ENCODE results near the gene NFE2. TPM values are rescaled to one million over a fixed set of nuclear protein-coding genes. Genes with fewer than 3 reads are reported as not detected.
A peak's percentile ranks its signal among the peaks of the same experiment; 100 is the strongest.
"Not testable (repeated sequence)": the region's sequence is repeated elsewhere in the genome, so short reads cannot be mapped to it uniquely, and the experiment has no call there.

Gene NFE2
- 2.3 TPM for polyA plus RNA-seq (ENCODE audit: insufficient read length)

DNA sequence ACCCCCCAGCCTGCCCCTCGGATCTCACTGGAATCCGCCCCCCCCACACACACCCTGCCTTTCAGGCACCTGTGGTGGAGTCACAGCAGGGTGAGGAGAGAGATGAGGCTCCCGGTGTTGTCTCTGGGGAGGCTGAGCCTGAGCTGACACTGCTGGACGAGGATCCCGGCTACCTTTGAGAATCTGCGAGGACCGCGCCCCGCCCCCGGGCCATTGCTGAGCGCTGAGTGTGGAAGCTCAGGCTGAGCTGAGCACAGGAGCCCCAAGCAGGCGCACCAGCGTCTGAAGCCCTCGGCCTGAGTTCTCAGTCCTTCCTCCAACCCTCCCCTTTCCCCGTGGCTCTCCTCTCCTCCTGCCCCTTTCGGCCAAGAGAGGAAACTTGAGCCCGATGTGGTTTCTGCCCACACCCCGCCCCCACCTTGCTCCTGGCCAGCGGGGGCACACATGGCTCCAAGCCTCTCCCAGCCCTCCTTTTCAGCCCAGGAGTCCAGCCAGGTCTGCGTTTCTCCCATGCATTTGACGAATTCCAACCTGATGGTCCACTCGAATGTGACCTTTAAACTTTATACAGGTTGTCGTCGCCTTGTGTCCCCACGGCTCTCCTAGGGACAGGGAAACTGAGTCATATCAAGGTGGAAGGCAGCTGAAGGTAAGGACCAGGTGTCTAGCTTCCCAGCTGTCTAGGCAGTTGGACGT is at the start of gene NFE2:
NFE2 (minus strand) TSS at position 284 of the 696 bp plus-strand sequence. CDS start 5,767 bp downstream, outside the sequence.
- DNase-seq (ENCODE audit: low read depth): no peak

- no peak for DNase-seq (ENCODE audit: low read depth)
These were observed 48.9 kb upstream of the NFE2 start for GRCh38 chr12:54349679-54350078.

- no peak for DNase-seq (ENCODE audit: low read depth)
These were observed 48.2 kb upstream of the NFE2 start for GRCh38 chr12:54349036-54349435.

DNA sequence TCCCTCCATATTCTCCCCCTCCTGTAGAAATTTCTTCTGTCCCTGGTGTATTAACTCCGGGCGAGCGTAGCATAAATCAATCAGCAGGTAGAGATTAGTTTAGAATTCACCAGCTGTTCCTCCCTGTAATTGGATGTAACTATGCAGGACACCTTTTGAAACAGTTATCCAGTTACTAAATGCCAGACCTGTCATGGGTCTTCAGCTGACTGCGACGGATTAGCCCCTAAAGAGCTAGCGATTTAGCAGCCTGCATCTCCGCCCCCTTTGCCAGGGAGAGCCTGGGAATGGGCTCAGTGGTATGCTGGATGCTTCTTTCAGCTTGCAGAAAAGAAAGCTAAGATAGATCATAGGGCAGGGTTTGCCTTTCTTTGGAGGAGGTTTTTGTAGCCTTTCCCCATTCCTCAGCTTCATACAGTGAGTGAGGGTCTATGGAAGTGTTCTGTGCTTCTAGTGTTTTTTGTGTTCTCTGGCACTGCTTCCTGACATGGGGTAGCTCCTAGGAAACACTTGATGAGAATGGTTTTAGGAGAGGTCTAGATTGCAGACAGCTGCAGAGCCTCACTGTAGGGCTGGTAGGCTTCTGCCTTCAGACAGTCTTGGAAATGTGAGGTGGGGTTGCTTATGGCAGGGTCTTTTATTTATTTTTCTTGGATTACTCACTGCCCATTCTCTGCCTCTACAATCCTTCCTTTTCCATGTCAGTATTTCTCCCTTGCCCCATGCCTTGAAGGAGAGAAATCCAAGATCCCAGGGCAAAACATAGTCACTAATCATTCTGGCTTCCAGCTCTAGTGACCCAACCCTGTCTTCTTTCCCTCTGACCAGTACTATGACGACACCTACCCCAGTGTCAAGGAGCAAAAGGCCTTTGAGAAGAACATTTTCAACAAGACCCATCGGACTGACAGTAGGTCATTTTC is 40.8 kb upstream of the NFE2 start:
- DNase-seq (ENCODE audit: low read depth): no peak

DNA sequence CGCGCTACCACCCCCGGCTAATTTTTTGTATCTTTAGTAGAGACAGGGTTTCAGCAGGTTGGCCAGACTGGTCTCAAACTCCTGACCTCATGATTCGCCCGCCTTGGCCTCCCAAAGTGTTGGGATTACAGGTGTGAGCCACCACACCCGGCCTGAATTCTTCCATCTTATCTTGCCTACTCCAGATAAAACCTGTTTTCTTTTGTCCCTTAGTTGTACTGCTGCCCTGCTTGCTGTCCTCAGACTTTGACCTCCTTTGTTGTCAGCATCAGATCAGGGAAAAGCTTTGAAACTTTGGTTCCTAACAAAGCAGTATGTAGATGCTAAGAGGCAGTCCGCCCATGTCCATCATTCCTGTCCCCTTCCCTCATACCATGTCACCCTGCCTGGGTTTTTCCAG is 40.0 kb upstream of the NFE2 start:
- DNase-seq (ENCODE audit: low read depth): no peak

GRCh38 chr12:54338698-54339296 is 38.0 kb upstream of the NFE2 start:
- DNase-seq (ENCODE audit: low read depth): no peak

- no peak for DNase-seq (ENCODE audit: low read depth)
These were observed 37.2 kb upstream of the NFE2 start for GRCh38 chr12:54337854-54338650.

DNA sequence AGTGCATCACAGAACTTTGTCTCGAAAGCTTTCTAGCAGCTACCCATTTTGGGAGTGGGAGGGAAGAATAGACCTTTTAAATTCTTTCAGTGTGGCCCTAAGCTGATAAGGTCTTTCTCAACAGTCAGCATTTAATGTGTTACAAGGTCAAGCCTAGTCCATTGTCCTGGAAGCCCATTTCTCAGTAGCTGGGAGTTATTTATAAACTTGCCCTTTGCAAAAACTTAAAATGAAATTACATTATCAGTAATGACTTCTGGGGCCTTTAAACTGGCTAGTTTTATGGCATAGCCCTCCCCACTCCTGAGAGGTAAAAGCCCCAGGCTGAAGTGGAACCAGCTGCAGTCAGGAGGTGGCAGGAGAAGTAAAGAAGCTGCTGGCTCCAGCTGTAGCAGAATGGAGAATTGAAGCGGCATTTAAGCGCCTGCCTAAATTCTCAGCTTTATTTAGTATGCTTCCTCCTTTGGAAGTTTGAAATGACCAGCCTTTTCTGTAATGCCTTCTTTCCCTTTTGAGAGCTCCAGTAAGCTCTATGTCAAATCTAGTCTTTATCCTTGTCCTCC is 36.5 kb upstream of the NFE2 start:
- no peak for DNase-seq (ENCODE audit: low read depth)

- DNase-seq (ENCODE audit: low read depth): no peak
These were observed 32.7 kb upstream of the NFE2 start for GRCh38 chr12:54333420-54334034.

- no peak for DNase-seq (ENCODE audit: low read depth)
These were observed 30.6 kb upstream of the NFE2 start for GRCh38 chr12:54331461-54331860.

GRCh38 chr12:54330442-54330841 is 29.6 kb upstream of the NFE2 start:
- DNase-seq (ENCODE audit: low read depth): no peak

DNA sequence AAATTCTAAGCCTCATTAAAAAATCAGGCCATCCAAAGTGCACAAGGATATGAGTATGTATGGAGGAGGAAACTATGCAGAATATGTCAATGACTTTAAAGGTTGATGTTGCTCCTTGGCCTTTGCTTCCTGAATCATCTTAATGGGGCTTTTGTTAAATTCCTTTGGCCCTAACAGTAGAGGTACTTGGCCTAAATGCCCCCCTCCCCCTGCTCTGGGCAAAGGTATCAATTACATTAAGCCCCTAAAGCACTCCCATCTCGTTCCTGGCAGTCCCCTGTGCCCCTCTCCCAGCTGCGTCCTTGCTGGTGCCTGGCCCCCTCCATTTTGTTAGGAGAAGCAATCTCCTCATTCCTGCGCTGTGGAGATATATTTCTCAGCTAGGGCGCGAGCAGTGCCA is 28.9 kb upstream of the NFE2 start:
- no peak for DNase-seq (ENCODE audit: low read depth)

DNA sequence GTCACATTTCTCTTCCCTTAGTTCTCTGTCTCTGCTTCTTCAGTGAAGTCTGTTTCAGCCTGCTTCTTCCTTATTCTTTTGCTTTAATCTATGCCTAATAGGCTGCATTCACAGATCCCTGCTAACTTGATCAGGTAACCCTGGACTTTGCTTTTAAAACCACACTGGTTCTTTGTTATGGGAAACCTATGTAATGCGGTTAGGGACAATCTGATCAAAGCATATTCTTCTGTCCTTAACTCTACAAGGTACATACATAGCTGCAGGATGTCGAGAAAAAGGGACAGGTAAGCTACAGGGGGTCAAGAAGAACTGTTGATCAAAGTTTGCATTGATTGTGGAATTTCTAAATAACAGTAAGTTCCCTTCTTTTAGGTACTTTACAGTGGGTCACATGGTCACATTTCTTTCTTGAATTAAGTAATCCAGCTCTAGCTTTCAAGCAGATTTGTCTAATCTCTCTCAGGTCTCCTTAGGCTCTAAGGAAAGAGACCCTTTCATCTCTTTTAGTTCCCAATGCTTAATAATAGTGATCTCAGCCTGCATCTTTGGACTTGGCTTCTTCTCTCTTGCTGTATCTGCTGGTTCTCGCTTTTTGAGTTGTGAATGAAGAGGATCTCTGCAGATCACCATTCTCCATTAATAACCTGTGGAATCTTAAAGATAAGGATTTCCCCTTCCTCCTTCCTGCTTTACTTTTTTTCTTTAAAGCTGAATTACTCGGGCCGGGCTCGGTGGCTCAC is 28.0 kb upstream of the NFE2 start:
- DNase-seq (ENCODE audit: low read depth): no peak

- not testable (repeated sequence) for DNase-seq (ENCODE audit: low read depth)
These were observed 24.8 kb upstream of the NFE2 start for GRCh38 chr12:54325442-54326109.

- DNase-seq (ENCODE audit: low read depth): peak; percentile 100
These were observed 24.0 kb upstream of the NFE2 start, which contains the start of gene COPZ1 for GRCh38 chr12:54324617-54325441. Gene COPZ1 (plus strand): TSS chr12:54325131. CDS start chr12:54325164, 33 bp downstream.

GRCh38 chr12:54321363-54321762 is 20.5 kb upstream of the NFE2 start:
- no peak for DNase-seq (ENCODE audit: low read depth)

- DNase-seq (ENCODE audit: low read depth): not testable (repeated sequence)
These were observed 11.5 kb upstream of the NFE2 start for GRCh38 chr12:54312309-54312708.

- DNase-seq (ENCODE audit: low read depth): no peak
These were observed 10.2 kb upstream of the NFE2 start for GRCh38 chr12:54311051-54311450.
